ENCODE data around the gene MRFAP1.

DNA sequence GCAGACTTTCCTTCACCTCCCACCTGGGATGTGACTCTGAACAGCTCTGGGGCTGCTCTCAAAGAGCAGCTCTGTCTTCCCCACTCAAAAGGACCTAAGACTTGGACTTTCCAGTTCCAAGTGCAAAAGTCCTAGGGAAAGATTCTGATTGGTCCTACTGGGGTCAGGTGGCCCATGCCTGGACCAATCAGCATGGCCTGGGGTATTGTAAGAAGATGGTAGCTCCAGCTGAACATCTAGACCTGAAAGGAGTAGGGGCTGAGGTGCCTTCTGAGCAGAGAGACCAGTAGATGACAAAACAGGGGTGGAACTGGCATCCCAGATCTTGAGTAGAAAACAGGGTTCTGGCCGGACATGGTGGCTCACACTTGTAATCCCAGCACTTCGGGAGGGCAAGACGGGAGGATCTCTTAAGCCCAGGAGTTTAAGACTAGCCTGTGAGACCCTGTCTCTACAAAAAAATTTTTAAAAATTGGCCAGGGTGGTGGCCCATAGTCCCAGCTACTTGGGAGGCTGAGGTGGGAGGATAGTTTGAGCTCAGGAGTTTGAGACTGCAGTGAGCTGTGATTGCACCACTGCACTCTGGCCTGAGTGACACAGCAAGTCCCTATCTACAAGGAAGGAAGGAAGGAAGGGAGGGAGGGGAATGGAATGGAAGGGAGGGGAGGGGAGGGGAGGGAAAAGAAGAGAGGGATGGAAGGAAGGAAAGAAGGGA is 27.4 kb upstream of the MRFAP1 start:
- no peak for TF ChIP-seq EZH2phosphoT487 (IDR thresholded peaks at IDR 0.05; ENCODE audit: low read depth, severe bottlenecking, unreplicated experiment)
- TF ChIP-seq, protein P1, sequence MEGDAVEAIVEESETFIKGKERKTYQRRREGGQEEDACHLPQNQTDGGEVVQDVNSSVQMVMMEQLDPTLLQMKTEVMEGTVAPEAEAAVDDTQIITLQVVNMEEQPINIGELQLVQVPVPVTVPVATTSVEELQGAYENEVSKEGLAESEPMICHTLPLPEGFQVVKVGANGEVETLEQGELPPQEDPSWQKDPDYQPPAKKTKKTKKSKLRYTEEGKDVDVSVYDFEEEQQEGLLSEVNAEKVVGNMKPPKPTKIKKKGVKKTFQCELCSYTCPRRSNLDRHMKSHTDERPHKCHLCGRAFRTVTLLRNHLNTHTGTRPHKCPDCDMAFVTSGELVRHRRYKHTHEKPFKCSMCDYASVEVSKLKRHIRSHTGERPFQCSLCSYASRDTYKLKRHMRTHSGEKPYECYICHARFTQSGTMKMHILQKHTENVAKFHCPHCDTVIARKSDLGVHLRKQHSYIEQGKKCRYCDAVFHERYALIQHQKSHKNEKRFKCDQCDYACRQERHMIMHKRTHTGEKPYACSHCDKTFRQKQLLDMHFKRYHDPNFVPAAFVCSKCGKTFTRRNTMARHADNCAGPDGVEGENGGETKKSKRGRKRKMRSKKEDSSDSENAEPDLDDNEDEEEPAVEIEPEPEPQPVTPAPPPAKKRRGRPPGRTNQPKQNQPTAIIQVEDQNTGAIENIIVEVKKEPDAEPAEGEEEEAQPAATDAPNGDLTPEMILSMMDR (IDR thresholded peaks at IDR 0.05; ENCODE audit: poor library complexity) = no peak
- TF ChIP-seq EZH2 (IDR thresholded peaks at IDR 0.05; ENCODE audit: borderline replicate concordance) = no peak
